Activated CD4-positive, alpha-beta memory T cell treated with anti-CD3 and anti-CD28 coated beads for 36 hours (primary cell): ENCODE data around the gene CBFA2T3. TPM values are rescaled to one million over a fixed set of nuclear protein-coding genes. Genes with fewer than 3 reads are reported as not detected.

Source experiments
- CTCF ChIA-PET: fragments of 350-600 bp; sonication (Branson Sonifier 250); formaldehyde crosslinking; loops from one replicate; lab custom pipeline; 2021; ENCODE audit warnings: antibody characterized with exemption, inconsistent platforms; lab: Charles Lee
- POLR2A ChIA-PET: fragments of 350-600 bp; sonication (Branson Sonifier 250); formaldehyde crosslinking; loops from one replicate; lab custom pipeline; 2021; ENCODE audit warnings: antibody characterized with exemption; lab: Charles Lee
- DNase-seq: peaks from one replicate; pipeline ENCODE4 v3.0.0-alpha.2; 2020
- H3K27ac Mint-ChIP-seq: one replicate; pipeline ENCODE4 v1.8.0; 2021; ENCODE audit warnings: mixed read lengths
- H3K27me3 Mint-ChIP-seq: one replicate; pipeline ENCODE4 v1.8.0; 2021; ENCODE audit warnings: mixed read lengths
- H3K36me3 Mint-ChIP-seq: one replicate; pipeline ENCODE4 v1.8.0; 2021; ENCODE audit warnings: mixed read lengths
- H3K4me1 Mint-ChIP-seq: one replicate; pipeline ENCODE4 v1.8.0; 2021; ENCODE audit warnings: low read depth, mixed read lengths
- H3K4me3 Mint-ChIP-seq: one replicate; pipeline ENCODE4 v1.8.0; 2021; ENCODE audit warnings: mild to moderate bottlenecking, mixed read lengths
- H3K9me3 Mint-ChIP-seq: one replicate; pipeline ENCODE4 v1.8.0; 2021; ENCODE audit warnings: mixed read lengths
- intact Hi-C: fragments of 100-400 bp; cut with micrococcal nuclease; formaldehyde crosslinking; loops from one replicate; pipeline ENCODE4 v1.15.1; 2023
- total RNA-seq, 2 experiments: library from RNA; stranded (reverse); gene quantifications; one replicate each; pipeline ENCODE4 v1.2.3, GENCODE V29; 2021

Gene CBFA2T3
- total RNA-seq, 2 experiments from 2014 or later = 0.12 TPM; not detected in 1

DNA sequence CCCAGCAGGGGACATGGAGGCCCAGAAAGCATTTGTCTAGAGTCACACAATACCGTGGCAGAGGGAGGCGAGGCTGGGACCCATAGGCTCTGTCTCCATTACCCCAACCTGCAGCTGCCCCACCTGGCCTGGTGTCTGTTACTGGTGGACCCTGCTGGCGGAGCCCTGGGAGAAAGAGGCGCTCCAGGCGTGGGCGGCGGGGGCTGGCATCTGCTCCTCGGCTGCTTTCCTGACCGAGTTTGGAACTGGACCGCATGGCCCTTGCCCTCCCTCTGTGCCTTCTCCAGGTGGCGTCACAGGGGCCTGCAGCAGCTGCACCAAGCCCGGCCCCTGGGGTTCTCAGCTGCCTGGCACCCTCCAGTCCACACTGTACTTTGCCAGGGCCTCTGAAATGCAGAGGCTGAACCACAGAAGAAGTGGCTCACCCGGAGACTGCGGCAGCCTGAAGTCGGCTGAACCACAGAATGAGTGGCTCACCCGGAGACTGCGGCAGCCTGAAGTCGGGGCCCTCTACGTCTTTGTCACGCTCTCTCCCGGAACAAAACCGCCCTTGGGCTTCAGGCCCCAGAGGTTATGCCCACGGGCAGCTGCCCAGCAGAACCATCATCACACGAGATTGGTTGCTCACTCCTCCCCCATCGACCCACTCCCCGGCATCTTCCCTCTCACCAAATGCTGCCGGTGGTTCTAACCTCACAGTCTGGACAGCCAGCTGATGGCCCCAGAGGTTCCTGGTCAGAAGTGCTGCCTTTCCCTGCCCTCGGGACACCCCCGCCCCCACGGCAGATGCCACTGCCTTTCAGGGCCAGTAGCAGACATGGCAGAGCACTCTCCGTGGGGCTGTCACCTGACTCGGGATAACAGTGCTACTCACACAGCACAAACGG, 20.2 kb downstream of the CBFA2T3 start:
- CTCF ChIA-PET = no interaction called here

DNA sequence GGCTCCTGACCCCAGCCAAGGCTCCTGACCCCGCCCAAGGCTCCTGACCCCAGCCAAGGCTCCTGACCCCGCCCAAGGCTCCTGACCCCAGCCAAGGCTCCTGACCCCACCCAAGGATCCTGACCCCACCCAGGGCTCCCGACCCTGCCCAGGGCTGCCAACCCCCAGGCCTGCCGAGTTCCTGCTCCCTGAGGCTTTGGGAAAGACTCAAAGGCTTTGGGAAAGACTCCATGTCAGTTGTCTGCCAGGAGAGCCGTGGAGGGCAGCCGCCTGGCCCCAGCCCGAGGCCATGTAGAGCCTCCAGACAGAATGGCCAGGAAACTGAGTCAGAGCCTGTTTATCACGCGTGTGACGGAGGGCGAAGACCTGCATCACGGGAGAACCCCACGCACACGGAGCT, 21.1 kb downstream of the CBFA2T3 start:
- intact Hi-C loops = no loop called here
- H3K27me3 Mint-ChIP-seq = peaks cover 20% of the 10 kb centered on the region
- H3K4me3 Mint-ChIP-seq = no peak overlapping the region
- H3K36me3 Mint-ChIP-seq = no peaks in the 10 kb centered on the region
- ChIA-PET CTCF (no interaction called here), POLR2A (no interaction called here)
- no peak for DNase-seq
- H3K4me1 Mint-ChIP-seq = peaks cover 16% of the 10 kb centered on the region
- H3K9me3 Mint-ChIP-seq = no peaks in the 10 kb centered on the region
- H3K27ac Mint-ChIP-seq = no peak overlapping the region

More for the DNA sequence above, 20.2 kb downstream of the CBFA2T3 start:
- Mint-ChIP-seq H3K9me3 (no peaks in the 10 kb centered on the region), H3K4me1 (peaks cover 16% of the 10 kb centered on the region), H3K27ac (no peak overlapping the region), H3K27me3 (peaks cover 21% of the 10 kb centered on the region), H3K36me3 (no peaks in the 10 kb centered on the region), H3K4me3 (no peak overlapping the region)
- DNase-seq = peak; percentile 19
- intact Hi-C loops = no loop called here
- POLR2A ChIA-PET = interaction anchor here (1.3 kb wide), 1 partner anchor 75 kb away, joined by 4 read pairs; no protein-coding TSS in a partner anchor

GRCh38 chr16:88953003-88953690, 23.9 kb downstream of the CBFA2T3 start:
- Mint-ChIP-seq H3K4me3 (no peak overlapping the region), H3K27ac (no peak overlapping the region), H3K27me3 (peaks cover 13% of the 10 kb centered on the region), H3K36me3 (no peaks in the 10 kb centered on the region), H3K9me3 (no peaks in the 10 kb centered on the region), H3K4me1 (peaks cover 13% of the 10 kb centered on the region)
- POLR2A ChIA-PET = no interaction called here
- DNase-seq = no peak
- intact Hi-C loops = no loop called here
- CTCF ChIA-PET = no interaction called here

GRCh38 chr16:88951989-88952388, 25.0 kb downstream of the CBFA2T3 start:
- no peak for DNase-seq
- H3K27me3 Mint-ChIP-seq = peaks cover 1% of the 10 kb centered on the region
- H3K9me3 Mint-ChIP-seq = no peaks in the 10 kb centered on the region
- H3K27ac Mint-ChIP-seq = no peak overlapping the region
- ChIA-PET CTCF (no interaction called here), POLR2A (no interaction called here)
- intact Hi-C loops = no loop called here
- peaks cover 1% of the 10 kb centered on the region for H3K4me1 Mint-ChIP-seq
- H3K36me3 Mint-ChIP-seq = no peaks in the 10 kb centered on the region
- no peak overlapping the region for H3K4me3 Mint-ChIP-seq

DNA sequence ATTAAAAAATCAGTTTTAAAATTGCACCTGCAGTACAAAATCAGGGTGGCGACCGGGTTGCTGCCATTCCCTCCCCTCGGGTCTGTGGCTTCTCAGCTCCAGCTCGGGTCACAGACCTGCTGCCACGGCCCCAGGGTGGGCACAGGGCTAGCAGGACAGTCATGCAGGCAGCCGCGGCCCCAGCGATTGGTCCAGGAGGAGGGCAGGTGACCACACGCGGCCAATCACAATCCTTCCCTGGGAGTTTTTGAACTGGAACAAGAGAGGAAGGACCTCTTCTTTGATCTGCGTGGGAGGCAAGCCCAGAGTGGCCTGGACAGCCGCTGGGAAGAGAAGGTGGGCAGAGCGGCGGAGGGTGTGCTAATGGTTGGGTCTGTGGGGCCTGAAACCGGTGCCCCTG, 25.5 kb downstream of the CBFA2T3 start:
- H3K27ac Mint-ChIP-seq = no peak overlapping the region
- CTCF ChIA-PET = no interaction called here

GRCh38 chr16:88948781-88949490, 28.1 kb downstream of the CBFA2T3 start:
- H3K9me3 Mint-ChIP-seq = no peaks in the 10 kb centered on the region
- peaks cover 3% of the 10 kb centered on the region for H3K27me3 Mint-ChIP-seq
- ChIA-PET CTCF (no interaction called here), POLR2A (no interaction called here)
- H3K4me3 Mint-ChIP-seq = no peak overlapping the region
- no peaks in the 10 kb centered on the region for H3K36me3 Mint-ChIP-seq
- H3K27ac Mint-ChIP-seq = no peak overlapping the region
- no peaks in the 10 kb centered on the region for H3K4me1 Mint-ChIP-seq
- no peak for DNase-seq
- intact Hi-C loops = no loop called here

More for the DNA sequence above, 25.5 kb downstream of the CBFA2T3 start:
- Mint-ChIP-seq H3K9me3 (no peaks in the 10 kb centered on the region), H3K4me3 (no peak overlapping the region), H3K27me3 (no peaks in the 10 kb centered on the region), H3K36me3 (no peaks in the 10 kb centered on the region), H3K4me1 (no peaks in the 10 kb centered on the region)
- intact Hi-C loops = no loop called here
- POLR2A ChIA-PET = no interaction called here
- no peak for DNase-seq

- Mint-ChIP-seq H3K27me3 (peaks cover 19% of the 10 kb centered on the region), H3K9me3 (no peaks in the 10 kb centered on the region), H3K4me3 (no peak overlapping the region), H3K36me3 (no peaks in the 10 kb centered on the region), H3K27ac (no peak overlapping the region), H3K4me1 (no peaks in the 10 kb centered on the region)
- ChIA-PET POLR2A (no interaction called here), CTCF (no interaction called here)
- intact Hi-C loops = no loop called here
- DNase-seq = no peak
These were observed 31.5 kb downstream of the CBFA2T3 start for GRCh38 chr16:88945473-88945872.

DNA sequence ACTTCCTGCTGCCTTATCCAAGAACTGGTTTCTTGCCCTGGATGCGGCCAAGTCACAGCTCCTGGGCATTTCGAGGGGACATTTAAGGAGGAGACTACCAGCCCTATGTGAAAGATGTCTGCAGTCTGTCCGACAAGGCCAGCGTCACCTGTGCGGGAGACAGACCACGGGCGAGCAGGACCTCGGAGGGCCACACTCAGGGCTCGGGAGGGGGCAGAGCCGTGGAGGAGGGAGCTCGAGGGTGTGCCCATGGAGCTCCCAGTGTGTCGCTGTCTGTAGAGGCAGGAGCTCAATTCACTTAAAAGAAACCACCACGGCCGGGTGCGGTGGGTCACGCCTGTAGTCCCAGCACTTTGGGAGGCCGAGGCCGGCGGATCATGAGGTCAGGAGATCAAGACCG, 33.3 kb downstream of the CBFA2T3 start:
- Mint-ChIP-seq H3K27me3 (peaks cover 28% of the 10 kb centered on the region), H3K36me3 (no peaks in the 10 kb centered on the region), H3K9me3 (no peaks in the 10 kb centered on the region), H3K4me1 (no peaks in the 10 kb centered on the region), H3K4me3 (no peak overlapping the region), H3K27ac (no peak overlapping the region)
- no peak for DNase-seq
- POLR2A ChIA-PET = no interaction called here
- intact Hi-C loops = no loop called here
- CTCF ChIA-PET = interaction anchor here (2.8 kb wide), 1 partner anchor 224 kb away, joined by 13 read pairs; no protein-coding TSS in a partner anchor

DNA sequence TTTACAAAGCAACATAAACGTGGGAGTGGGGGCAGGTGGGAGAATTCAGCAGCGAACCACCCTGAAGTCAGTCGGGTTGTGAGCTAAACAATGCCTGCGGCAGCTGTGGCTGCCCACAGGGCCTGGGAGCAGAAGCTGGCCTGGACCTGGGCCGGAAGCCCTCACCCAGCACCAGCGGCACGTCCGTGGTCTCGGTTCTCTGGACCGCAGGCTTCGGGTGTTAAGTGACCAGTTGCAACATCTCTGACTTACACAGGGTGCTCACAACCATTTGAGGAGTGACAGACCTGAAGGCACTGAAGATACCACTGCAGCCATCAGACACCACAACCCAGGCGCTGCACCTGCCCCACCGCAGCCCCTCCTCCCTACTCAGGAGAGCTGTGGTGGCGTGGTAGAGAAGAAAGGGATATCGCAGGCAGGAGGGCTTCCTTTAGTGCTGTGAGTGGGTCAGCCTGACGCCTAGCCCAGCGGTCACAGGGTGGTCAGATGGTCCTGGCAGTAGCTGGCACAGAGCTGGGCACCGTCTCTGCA, 33.8 kb downstream of the CBFA2T3 start:
- intact Hi-C loops = no loop called here
- Mint-ChIP-seq H3K27ac (no peak overlapping the region), H3K36me3 (no peaks in the 10 kb centered on the region), H3K27me3 (peaks cover 33% of the 10 kb centered on the region), H3K9me3 (no peaks in the 10 kb centered on the region), H3K4me1 (no peaks in the 10 kb centered on the region), H3K4me3 (no peak overlapping the region)
- CTCF ChIA-PET = interaction anchor here (0.6 to 2.8 kb wide), 2 partner anchors 224 to 602 kb away, joined by 4 to 13 read pairs; no protein-coding TSS in a partner anchor
- POLR2A ChIA-PET = no interaction called here
- no peak for DNase-seq

- Mint-ChIP-seq H3K36me3 (no peaks in the 10 kb centered on the region), H3K27ac (no peak overlapping the region), H3K27me3 (peaks cover 37% of the 10 kb centered on the region), H3K4me3 (peak overlapping the region; percentile 23), H3K9me3 (no peaks in the 10 kb centered on the region), H3K4me1 (no peaks in the 10 kb centered on the region)
- intact Hi-C loops = loop anchor here (1.0 kb wide), 2 partner anchors 225 to 274 kb away; no protein-coding TSS in a partner anchor
- ChIA-PET CTCF (interaction anchor here (2.8 kb wide), 1 partner anchor 225 kb away, joined by 13 read pairs; no protein-coding TSS in a partner anchor), POLR2A (no interaction called here)
- DNase-seq = peak; percentile 66
These were observed 34.8 kb downstream of the CBFA2T3 start for GRCh38 chr16:88941913-88942909.
